Esophagus mucosa (tissue), 1 donor: ENCODE results near the gene PLSCR4. TPM values are rescaled to one million over a fixed set of nuclear protein-coding genes. Genes with fewer than 3 reads are reported as not detected.

Source experiments
- ATAC-seq: fragments of 200-7000 bp; cut with Tn5 transposase; one replicate; pipeline ENCODE4 v1.9.1; 2020
- total RNA-seq: library from RNA; stranded (reverse); gene quantifications from one replicate; pipeline ENCODE4 v1.2.4, GENCODE V29; 2023
- donor health status: DM: yes; HTN: yes; CAD: no.

PLSCR4 gene
- total RNA-seq, 1 donor from 2014 or later, result 8.8 TPM

DNA sequence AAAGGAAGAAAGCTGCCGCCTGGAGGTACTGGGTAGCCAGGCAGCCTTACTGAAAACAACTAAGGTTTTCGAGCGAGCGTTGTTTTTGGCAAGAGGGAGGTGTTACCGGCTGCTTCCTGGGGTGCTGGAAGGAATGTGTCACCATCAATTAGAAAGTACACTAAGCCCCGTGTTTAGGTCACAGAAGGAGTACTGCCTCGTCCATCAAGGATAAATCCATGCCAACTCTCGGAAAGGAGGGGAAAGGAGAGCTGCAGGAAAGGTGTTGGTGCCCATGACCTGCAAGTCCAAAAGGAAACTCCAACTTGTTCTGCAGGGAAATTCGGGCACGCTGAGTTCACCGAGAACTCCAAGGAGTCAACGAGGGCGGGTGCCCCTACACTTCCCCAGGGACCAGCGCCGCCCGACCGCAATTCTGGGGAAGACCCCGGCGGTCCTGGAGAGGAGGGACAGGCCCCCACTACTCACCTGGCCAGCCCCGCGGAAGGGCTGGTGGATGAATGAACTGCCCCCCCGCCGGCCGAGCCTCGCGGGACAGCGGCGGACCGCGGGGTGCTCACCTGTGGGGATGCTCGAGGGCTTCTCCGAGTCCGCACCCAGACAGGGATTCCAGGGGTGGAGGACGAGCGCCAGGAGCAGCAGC, 90.5 kb downstream of the PLSCR4 start:
- peak; percentile 70 for ATAC-seq

DNA sequence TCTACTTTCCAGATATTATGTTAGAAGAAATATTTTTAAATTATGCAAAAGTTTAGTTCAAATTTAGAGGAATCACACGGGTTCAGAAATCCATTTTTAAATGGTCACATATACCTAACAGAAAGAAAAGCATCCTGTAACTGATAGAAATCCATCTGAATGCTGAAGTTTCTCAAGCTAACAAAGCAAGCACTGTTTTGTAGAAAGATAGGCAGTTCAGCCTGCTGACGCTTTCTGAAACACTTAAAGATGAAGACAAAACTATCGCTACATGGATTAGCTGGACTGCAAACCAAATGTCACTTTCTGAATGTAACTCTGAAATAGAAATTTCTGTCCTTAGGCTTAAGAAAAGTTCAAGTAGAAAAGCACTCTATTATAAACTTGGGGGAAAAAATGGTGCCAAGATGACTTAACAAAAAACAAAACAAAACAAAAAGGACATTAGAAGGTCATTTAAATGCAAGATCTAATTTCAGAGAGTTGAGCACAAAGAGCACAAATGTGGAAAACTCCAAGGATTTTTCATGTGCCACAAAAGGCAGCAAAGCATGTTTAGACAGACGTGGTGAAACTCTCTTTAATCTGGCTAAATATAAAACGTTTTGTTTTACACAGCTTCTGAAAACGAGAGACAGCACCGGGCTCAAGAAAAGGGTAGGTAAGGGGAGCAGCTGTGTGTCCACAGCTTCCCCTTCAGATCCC, 91.1 kb downstream of the PLSCR4 start:
- no peak for ATAC-seq

GRCh38 chr3:146159037-146159436, 91.9 kb downstream of the PLSCR4 start:
- no peak for ATAC-seq

GRCh38 chr3:146157325-146158060, 93.4 kb downstream of the PLSCR4 start:
- ATAC-seq, result no peak

DNA sequence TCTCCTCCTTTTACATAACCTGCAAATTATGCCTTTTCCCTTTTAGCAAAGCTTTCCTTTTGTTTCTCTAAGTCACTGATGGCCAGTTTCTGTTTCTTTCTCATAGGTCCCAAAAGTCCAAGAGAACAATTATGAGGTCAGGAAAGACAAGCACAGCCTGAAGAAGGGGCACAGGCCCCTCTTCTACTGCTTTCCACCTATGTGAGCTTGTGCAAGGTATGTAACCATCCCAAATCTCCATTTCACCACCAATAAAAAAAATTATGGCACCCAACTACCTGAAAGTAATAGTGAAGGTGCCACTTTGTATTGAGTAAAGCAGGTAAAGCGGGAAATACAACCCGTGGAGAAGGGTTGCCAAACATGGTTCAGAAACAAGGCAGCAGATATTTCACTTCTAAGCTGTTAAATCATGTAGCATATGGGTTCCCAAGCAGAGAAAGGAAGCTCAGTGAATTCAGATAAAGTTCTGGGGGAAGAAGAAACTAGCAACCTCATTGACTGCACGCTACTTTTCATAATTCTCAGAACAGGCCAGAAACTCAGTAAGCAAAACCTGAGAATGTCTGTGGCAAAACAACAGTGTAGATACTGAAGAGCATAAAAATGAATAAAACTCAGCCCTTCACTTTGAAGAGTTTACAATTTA, 94.1 kb downstream of the PLSCR4 start:
- no peak for ATAC-seq

- no peak for ATAC-seq
Observed at GRCh38 chr3:146156095-146156494, 94.8 kb downstream of the PLSCR4 start.

DNA sequence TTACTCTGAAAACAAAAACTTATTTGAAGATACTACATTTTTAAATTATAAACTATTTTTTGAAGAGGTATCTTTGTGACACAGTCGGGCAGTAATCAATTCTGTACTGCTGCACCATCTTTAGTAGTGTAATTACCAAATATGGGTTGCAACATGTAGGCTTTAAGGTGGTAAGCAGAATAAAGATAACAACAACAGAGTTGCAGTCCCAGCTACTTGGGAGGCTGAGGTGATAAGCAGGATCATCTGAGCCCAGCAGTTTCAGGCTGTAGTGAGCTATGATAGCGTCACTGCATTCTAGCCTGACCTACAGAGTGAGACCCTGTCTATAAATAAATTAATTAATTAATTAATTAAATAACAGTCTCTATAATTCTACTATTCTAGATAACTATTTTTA, 95.9 kb downstream of the PLSCR4 start:
- no peak for ATAC-seq

DNA sequence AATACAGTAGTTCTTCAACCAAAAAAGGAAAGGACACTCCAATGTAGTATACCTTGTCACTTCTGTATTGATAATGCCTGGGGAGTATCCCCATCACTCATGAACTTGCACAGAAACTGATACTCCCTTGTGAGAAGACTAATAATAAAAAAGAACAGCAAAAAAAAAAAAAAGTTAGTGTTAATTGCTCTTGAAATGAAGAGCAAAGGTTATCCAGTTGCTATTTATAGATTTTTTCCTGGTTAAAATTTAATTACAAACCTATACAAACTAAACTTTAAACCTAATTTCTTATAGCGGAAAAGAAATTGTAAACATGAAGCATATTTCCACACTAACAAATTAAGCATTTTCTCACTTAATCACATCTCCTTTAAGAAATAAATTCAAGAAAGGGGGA, 96.6 kb downstream of the PLSCR4 start:
- no peak for ATAC-seq

DNA sequence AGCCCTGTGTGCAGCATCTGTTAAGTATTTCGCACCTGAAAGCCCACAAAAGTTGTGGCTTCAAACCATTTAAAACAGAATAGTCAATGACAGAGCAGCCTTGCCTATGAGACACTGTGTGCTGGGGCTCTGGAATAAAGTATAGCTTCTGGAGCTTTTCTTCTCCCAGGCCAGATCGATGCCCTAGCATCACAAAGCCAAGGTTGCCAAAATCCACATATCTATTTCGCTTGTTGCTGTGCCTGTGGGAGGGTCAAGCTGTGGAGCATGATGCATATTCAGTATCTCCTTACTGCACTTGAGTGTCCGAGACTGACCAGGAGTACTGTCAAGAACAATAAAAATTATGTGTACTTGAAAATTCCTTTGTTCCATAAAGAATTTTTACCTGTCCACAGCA, 97.5 kb downstream of the PLSCR4 start:
- ATAC-seq, result no peak

- ATAC-seq, result no peak
Observed at GRCh38 chr3:146152834-146153233, 98.1 kb downstream of the PLSCR4 start.

DNA sequence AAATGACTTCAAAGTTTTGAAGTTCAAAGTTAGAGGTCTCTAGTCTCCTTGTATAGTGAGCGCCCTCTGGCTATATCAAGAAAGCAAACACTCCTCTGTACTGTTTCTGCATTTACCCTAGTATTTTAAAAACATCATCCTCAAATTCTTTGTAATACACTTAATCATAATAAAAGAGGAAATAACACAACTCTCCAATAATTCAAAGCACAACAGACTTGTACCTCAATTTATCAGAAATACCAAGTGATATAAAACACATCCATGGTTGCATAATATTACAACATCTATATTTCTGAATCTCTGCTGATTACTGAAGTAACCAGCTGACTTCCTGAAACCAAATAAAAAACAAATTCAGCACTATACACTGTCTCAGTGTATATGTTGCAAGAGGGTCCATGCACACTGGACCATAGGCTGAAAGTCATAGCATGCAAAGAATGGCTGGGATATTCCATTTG, 102.4 kb downstream of the PLSCR4 start:
- no peak for ATAC-seq

- no peak for ATAC-seq
Observed at GRCh38 chr3:146145642-146146041, 105.3 kb downstream of the PLSCR4 start.

DNA sequence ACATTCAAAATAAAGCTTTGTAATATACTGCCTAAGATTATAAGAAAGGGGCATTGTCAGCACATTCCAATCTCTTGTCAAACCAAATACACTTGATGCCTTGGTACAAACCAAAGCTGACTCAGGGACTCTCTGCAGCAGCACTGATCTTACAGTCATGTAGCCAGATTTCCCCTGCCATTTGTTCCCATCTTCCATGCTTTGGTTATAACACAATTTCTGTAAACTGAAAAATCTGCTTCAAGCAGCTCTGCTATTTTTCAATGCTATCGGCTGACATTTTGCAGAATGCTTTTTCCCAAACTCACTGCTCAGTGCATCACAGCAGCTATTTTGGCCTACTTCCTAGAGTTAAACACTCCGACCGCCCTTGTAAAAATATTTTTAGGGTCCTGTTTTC, 108.1 kb downstream of the PLSCR4 start:
- ATAC-seq, result no peak

Other genes with a start within 250 kb of the PLSCR4 start
- 14.5 TPM for gene PLOD2, start 89.9 kb downstream of the PLSCR4 start, total RNA-seq
- gene PLSCR2, start 218.5 kb upstream of the PLSCR4 start, total RNA-seq, result 0.12 TPM